H1 (cell line): ENCODE results near the gene MYOM1. TPM values are rescaled to one million over a fixed set of nuclear protein-coding genes. Genes with fewer than 3 reads are reported as not detected.

Experiments used
- CTCF ChIA-PET: fragments of 300-600 bp; sonication (Branson Sonifier 250); formaldehyde crosslinking; loops from one replicate; lab custom pipeline; 2021; ENCODE audit not compliant: partially characterized antibody; lab: Charles Lee
- POLR2A ChIA-PET: fragments of 300-600 bp; sonication (Branson Sonifier 250); formaldehyde crosslinking; loops from one replicate; lab custom pipeline; 2021; ENCODE audit warnings: inconsistent platforms; ENCODE audit not compliant: partially characterized antibody; lab: Charles Lee
- DNase-seq, 2 experiments: peaks; one replicate each; pipeline versions ENCODE4 v3.0.0 to v3.0.0-alpha.2; 2010 to 2022; ENCODE audit warnings: low spot score in 2 of 2, low read depth in 1 of 2, mixed read lengths in 1 of 2
- FAIRE-seq: peaks from 2 replicates; lab custom pipeline; 2011; peaks lifted over from hg19 to GRCh38; lab: Jason Lieb, UNC
- H2AFZ ChIP-seq: 2 replicates; pipeline ENCODE4 v1.8.1; 2012; ENCODE audit warnings: low read length, inconsistent platforms
- H2AK5ac ChIP-seq: 2 replicates; pipeline ENCODE4 v1.6.1; 2013; ENCODE audit warnings: low read depth, low read length
- H2BK120ac ChIP-seq: replicated peaks from 2 replicates; pipeline ENCODE3; 2013; ENCODE audit warnings: low read depth, low read length, inconsistent platforms
- H2BK12ac ChIP-seq: 2 replicates; pipeline ENCODE4 v1.6.1; 2013; ENCODE audit warnings: low read depth, low read length
- H2BK15ac ChIP-seq: 2 replicates; pipeline ENCODE4 v1.6.1; 2013; ENCODE audit warnings: low read length
- H2BK20ac ChIP-seq: 2 replicates; pipeline ENCODE4 v1.6.1; 2013; ENCODE audit warnings: low read length
- H2BK5ac ChIP-seq: 2 replicates; pipeline ENCODE4 v1.6.1; 2013; ENCODE audit warnings: low read depth, low read length
- H3K14ac ChIP-seq: 2 replicates; pipeline ENCODE4 v1.6.1; 2013; ENCODE audit warnings: inconsistent platforms; ENCODE audit not compliant: insufficient read length
- H3K18ac ChIP-seq: 2 replicates; pipeline ENCODE4 v1.6.1; 2013; ENCODE audit warnings: low read length; ENCODE audit errors: extremely low read depth
- H3K23ac ChIP-seq: 2 replicates; pipeline ENCODE4 v1.6.1; 2013; ENCODE audit warnings: inconsistent platforms; ENCODE audit not compliant: insufficient read length
- H3K23me2 ChIP-seq: 2 replicates; pipeline ENCODE4 v1.6.1; 2013; ENCODE audit warnings: low read depth, low read length
- H3K27ac ChIP-seq: 2 replicates; pipeline ENCODE4 v1.6.1; 2011; ENCODE audit warnings: low read depth, low read length, inconsistent platforms
- H3K27me3 ChIP-seq, 4 experiments: replicated peaks in 1 of 4; 1 replicate in 1 of 4; 2 replicates in 3 of 4; pipeline versions ENCODE4 v1.6.1 to v1.8.1; 2011 to 2013; ENCODE audit warnings: low read length in 3 of 4, mild to moderate bottlenecking in 3 of 4, inconsistent platforms in 2 of 4, mixed read lengths in 2 of 4, moderate library complexity in 1 of 4; ENCODE audit not compliant: control insufficient read depth in 3 of 4, insufficient read depth in 3 of 4; ENCODE audit errors: extremely low read depth in 1 of 4
- H3K36me3 ChIP-seq, 4 experiments: 2 replicates each; pipeline versions ENCODE4 v1.6.1 to v1.8.1; 2011 to 2013; ENCODE audit warnings: mild to moderate bottlenecking in 4 of 4, low read length in 3 of 4, moderate library complexity in 2 of 4, control low read depth in 1 of 4, inconsistent platforms in 1 of 4; ENCODE audit not compliant: insufficient read depth in 4 of 4, control insufficient read depth in 2 of 4
- H3K4ac ChIP-seq: replicated peaks from 2 replicates; pipeline ENCODE3; 2013; ENCODE audit warnings: low read length, low read depth, mixed read lengths, inconsistent platforms; ENCODE audit not compliant: insufficient read length
- H3K4me1 ChIP-seq, 4 experiments: replicated peaks in 1 of 4; 1 replicate in 1 of 4; 2 replicates in 3 of 4; pipeline versions ENCODE4 v1.6.1 to v1.8.1; 2011 to 2013; ENCODE audit warnings: low read length in 3 of 4, inconsistent platforms in 2 of 4, mixed read lengths in 1 of 4; ENCODE audit not compliant: insufficient read depth in 4 of 4, control insufficient read depth in 3 of 4
- H3K4me2 ChIP-seq, 2 experiments: 2 replicates each; pipeline versions ENCODE4 v1.6.1 to v1.8.1; 2011 to 2013; ENCODE audit warnings: low read depth in 2 of 2, low read length in 2 of 2, control low read depth in 1 of 2, inconsistent platforms in 1 of 2, mild to moderate bottlenecking in 1 of 2; ENCODE audit not compliant: insufficient read depth in 1 of 2
- H3K4me3 ChIP-seq, 4 experiments: fragments of 200-600, 300-600 bp in 1 of 4; sonication (generic), shearing (Covaris generic), sonication (Bioruptor Twin) in 1 of 4; 2 replicates each; pipeline versions ENCODE4 v1.5.1 to v1.8.1; 2011 to 2016; ENCODE audit warnings: low read length in 4 of 4, low read depth in 3 of 4, control low read depth in 2 of 4, inconsistent platforms in 2 of 4, mild to moderate bottlenecking in 2 of 4, mixed read lengths in 1 of 4, moderate library complexity in 1 of 4; ENCODE audit not compliant: insufficient read depth in 2 of 4; ENCODE audit errors: extremely low read depth in 1 of 4
- H3K56ac ChIP-seq: replicated peaks from 2 replicates; pipeline ENCODE3; 2013; ENCODE audit warnings: low read depth, mild to moderate bottlenecking, mixed read lengths, low read length, inconsistent platforms; ENCODE audit not compliant: insufficient read length
- H3K79me1 ChIP-seq: 2 replicates; pipeline ENCODE4 v1.6.1; 2013; ENCODE audit warnings: low read depth, low read length, control low read depth
- H3K79me2 ChIP-seq, 2 experiments: 2 replicates each; pipeline versions ENCODE4 v1.6.1 to v1.8.1; 2012 to 2013; ENCODE audit warnings: low read length in 2 of 2, mild to moderate bottlenecking in 2 of 2, inconsistent platforms in 1 of 2; ENCODE audit not compliant: insufficient read depth in 2 of 2, control insufficient read depth in 1 of 2
- H3K9ac ChIP-seq, 4 experiments: replicated peaks in 1 of 4; 1 replicate in 1 of 4; 2 replicates in 3 of 4; pipeline versions ENCODE4 v1.6.1 to v1.8.1; 2011 to 2013; ENCODE audit warnings: low read depth in 3 of 4, low read length in 3 of 4, control low read depth in 2 of 4, mild to moderate bottlenecking in 2 of 4, moderate library complexity in 2 of 4, inconsistent platforms in 1 of 4; ENCODE audit errors: extremely low read depth in 1 of 4
- H3K9me3 ChIP-seq, 2 experiments: 2 replicates each; pipeline versions ENCODE4 v1.6.1 to v1.8.1; 2012 to 2013; ENCODE audit warnings: mild to moderate bottlenecking in 2 of 2, moderate library complexity in 2 of 2, control low read depth in 1 of 2, inconsistent platforms in 1 of 2, low read depth in 1 of 2, low read length in 1 of 2, mixed read lengths in 1 of 2; ENCODE audit not compliant: insufficient read depth in 2 of 2
- H4K20me1 ChIP-seq, 2 experiments: replicated peaks in 1 of 2; 2 replicates each; pipeline versions ENCODE3 to v1.8.1; 2011 to 2013; ENCODE audit warnings: inconsistent platforms in 2 of 2, low read length in 2 of 2, mild to moderate bottlenecking in 1 of 2; ENCODE audit not compliant: insufficient read depth in 2 of 2, control insufficient read depth in 1 of 2
- H4K5ac ChIP-seq: 2 replicates; pipeline ENCODE4 v1.6.1; 2013; ENCODE audit warnings: low read length, low read depth, mixed read lengths, inconsistent platforms; ENCODE audit not compliant: insufficient read length
- H4K8ac ChIP-seq: 2 replicates; pipeline ENCODE4 v1.8.0; 2013; ENCODE audit warnings: mild to moderate bottlenecking, moderate library complexity, low read length, inconsistent platforms; ENCODE audit not compliant: insufficient read depth; ENCODE audit errors: extremely low read depth
- H4K91ac ChIP-seq: replicated peaks from 2 replicates; pipeline ENCODE3; 2013; ENCODE audit warnings: low read length, mixed read lengths, inconsistent platforms; ENCODE audit not compliant: insufficient read length
- ASH2L ChIP-seq: fragments of 200-600, 300-600 bp; sonication (generic); IDR thresholded peaks from one replicate; pipeline ENCODE4 v1.7.1; 2017; ENCODE audit warnings: low read length
- BRCA1 ChIP-seq: IDR thresholded peaks from 2 replicates; pipeline ENCODE4 v1.6.1; 2012; ENCODE audit warnings: low read depth, low read length, improper control_type of control experiment
- CBX8 ChIP-seq: fragments of 300-800, 300-1000 bp; sonication (generic); IDR thresholded peaks from 2 replicates; pipeline ENCODE4 v1.7.1; 2016; ENCODE audit warnings: low read depth, low read length, borderline replicate concordance
- CHD1 ChIP-seq: IDR thresholded peaks from 2 replicates; pipeline ENCODE4 v1.6.1; 2012; ENCODE audit warnings: low read depth, low read length, improper control_type of control experiment
- CREB1 ChIP-seq: IDR thresholded peaks from 2 replicates; pipeline ENCODE4 v1.6.1; 2012; ENCODE audit warnings: inconsistent platforms
- HDAC2 ChIP-seq, 2 experiments: fragments of 300-600 bp in 1 of 2; sonication (generic) in 1 of 2; IDR thresholded peaks; 2 replicates each; pipeline ENCODE4 v1.6.1; 2011 to 2012; ENCODE audit warnings: low read depth in 2 of 2, low read length in 2 of 2, mild to moderate bottlenecking in 2 of 2, moderate library complexity in 2 of 2, borderline replicate concordance in 1 of 2, inconsistent platforms in 1 of 2
- KDM4A ChIP-seq: IDR thresholded peaks from one replicate; pipeline ENCODE4 v1.7.1; 2012; ENCODE audit warnings: low read depth, mild to moderate bottlenecking, moderate library complexity, low read length, inconsistent platforms; ENCODE audit not compliant: severe bottlenecking
- MAFK ChIP-seq: IDR thresholded peaks from 2 replicates; pipeline ENCODE4 v1.6.1; 2012; ENCODE audit warnings: low read depth, mild to moderate bottlenecking, improper control_type of control experiment, low read length
- POU5F1 ChIP-seq: IDR thresholded peaks from 2 replicates; pipeline ENCODE4 v1.6.1; 2011; ENCODE audit warnings: low read depth, mild to moderate bottlenecking, low read length, moderate library complexity
- RBBP5 ChIP-seq: IDR thresholded peaks from 2 replicates; pipeline ENCODE4 v1.7.1; 2012; ENCODE audit warnings: low read depth, mild to moderate bottlenecking, inconsistent platforms, low read length, moderate library complexity, borderline replicate concordance
- RNF2 ChIP-seq: fragments of 200-900, 300-1000 bp; sonication (generic); IDR thresholded peaks from 2 replicates; pipeline ENCODE4 v1.7.1; 2016; ENCODE audit warnings: borderline replicate concordance, low read depth, mild to moderate bottlenecking, antibody characterized with exemption, low read length; ENCODE audit not compliant: poor library complexity, severe bottlenecking; ENCODE audit errors: missing control alignments
- SIN3A ChIP-seq, 2 experiments: IDR thresholded peaks in 1 of 2; conservative IDR thresholded peaks in 1 of 2; 2 replicates each; pipeline ENCODE4 v1.6.1; 2011 to 2012; ENCODE audit warnings: low read length in 2 of 2, improper control_type of control experiment in 1 of 2, low read depth in 1 of 2, mild to moderate bottlenecking in 1 of 2
- SRF ChIP-seq: IDR thresholded peaks from 2 replicates; pipeline ENCODE4 v1.6.1; 2011; ENCODE audit warnings: mild to moderate bottlenecking, low read depth, low read length, moderate library complexity
- WGBS, 2 experiments: shearing (Covaris generic) in 1 of 2; methylation state at CpG; one replicate each; pipeline versions ENCODE4 v1.1.6 to v1.1.7; 2013 to 2015; ENCODE audit warnings: low lambda C conversion rate in 2 of 2, mixed read lengths in 2 of 2, inconsistent platforms in 1 of 2, low coverage in 1 of 2, missing lambda C conversion rate in 1 of 2; ENCODE audit not compliant: insufficient replicate concordance in 2 of 2, insufficient coverage in 1 of 2, insufficient read length in 1 of 2; ENCODE audit errors: extremely low coverage in 1 of 2, missing lambda C conversion rate in 1 of 2; 5-methylcytosine and 5-hydroxymethylcytosine counted together
- polyA plus RNA-seq, 7 experiments: library from polyadenylated mRNA; depleted of rRNA in 3 of 7; stranded (reverse) in 5 of 7; unstranded in 2 of 7; fragments of >200 nt in 5 of 7; fragments of 200-250 nt in 2 of 7; gene quantifications; 1 replicate in 5 of 7; 2 replicates in 1 of 7; 4 replicates in 1 of 7; pipeline versions ENCODE4 v1.2.1 to v1.2.3, GENCODE V29; 2011 to 2013; ENCODE audit warnings: missing spikeins in 2 of 7, mixed read lengths in 2 of 7
- total RNA-seq: library from RNA; stranded (reverse); fragmentation: NEBNext Ultra II Directional; extraction: Animal tissue kit (Norgen Biotek cat#: 25700); gene quantifications from 2 replicates; pipeline ENCODE4 v1.2.1, GENCODE V29; 2021

Gene MYOM1
- total and polyA plus RNA-seq, 2 of the 8 experiments (the other 6 are each of a cell fraction or from before 2014, with no cell fraction given): 0.06 to 0.32 TPM

DNA sequence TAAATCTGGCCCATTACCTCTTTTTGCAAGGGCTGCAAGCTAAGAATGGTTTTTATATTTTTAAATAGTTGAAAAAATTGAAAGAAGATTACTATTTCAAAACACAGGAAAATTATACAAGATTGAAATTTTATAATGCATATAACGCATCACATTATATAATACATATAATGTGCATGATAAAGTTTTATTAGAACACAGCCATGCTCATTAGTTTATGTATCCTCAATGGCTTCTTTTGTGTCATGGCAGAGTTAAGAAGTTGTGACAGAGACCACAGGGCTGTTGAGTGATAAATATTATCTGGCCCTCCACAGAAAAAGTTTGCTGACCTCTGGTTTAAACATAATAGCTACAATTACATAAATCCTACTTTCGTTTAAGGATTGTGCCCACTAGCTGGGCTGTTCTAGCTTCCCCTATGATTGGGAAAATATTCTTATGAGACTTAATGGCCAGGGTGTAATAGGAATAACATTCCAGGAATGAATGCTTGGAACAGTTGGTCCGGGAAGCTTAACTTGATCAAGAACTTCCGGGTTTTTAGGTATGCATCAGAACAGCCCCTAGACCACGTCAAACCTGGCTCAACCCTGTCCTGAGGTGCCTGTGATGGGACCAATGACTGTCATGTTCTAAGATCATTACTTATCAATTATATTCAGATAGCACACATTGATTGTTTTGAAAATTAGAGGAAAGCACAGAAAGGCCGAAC is 108.1 kb downstream of the MYOM1 start:
- ChIA-PET CTCF (interaction anchor here (1.1 to 2.2 kb wide), 2 partner anchors 18 to 50 kb away, joined by 4 to 16 read pairs; no protein-coding TSS in a partner anchor), POLR2A (no interaction called here)
- Histone ChIP-seq H3K36me3 (no peaks in the 10 kb centered on the region), H3K4me2 (no peak overlapping the region), H4K20me1 (no peaks in the 10 kb centered on the region), H3K23ac (no peak overlapping the region), H2BK12ac (no peak overlapping the region), H2BK20ac (no peak overlapping the region), H3K23me2 (no peaks in the 10 kb centered on the region), H3K27me3 (peaks cover 3 to 17% (median 16%) of the 10 kb centered on the region in 4 experiments), H2BK15ac (no peak overlapping the region), H3K4me3 (no peak overlapping the region), H4K91ac (no peak overlapping the region), H3K79me2 (no peaks in the 10 kb centered on the region), H3K27ac (no peak overlapping the region), H3K56ac (no peak overlapping the region), H3K4me1 (no peaks in the 10 kb centered on the region), H2AK5ac (no peak overlapping the region), H2BK5ac (no peak overlapping the region), H3K4ac (no peak overlapping the region), H3K79me1 (no peaks in the 10 kb centered on the region), H2AFZ (no peak overlapping the region), H4K8ac (no peak overlapping the region), H3K18ac (no peak overlapping the region), H3K14ac (no peak overlapping the region), H3K9ac (no peak overlapping the region), H3K9me3 (no peaks in the 10 kb centered on the region), H2BK120ac (no peak overlapping the region), H4K5ac (no peak overlapping the region)
- 81% methylated on average over 6 of the region's 6 CpGs; no CpG with 5 or more reads in 1 of the 2 experiments for WGBS, 2 experiments
- no peak for DNase-seq
- no peak for FAIRE-seq
- TF ChIP-seq KDM4A (no peak), POU5F1 (no peak), CREB1 (no peak), HDAC2 (IDR thresholded peaks at IDR 0.05; ENCODE audit: borderline replicate concordance in 1 of 2, low read depth in 2 of 2, low read length in 2 of 2) (no peak), RBBP5 (no peak), BRCA1 (no peak), SIN3A (conservative IDR thresholded peaks at IDR 0.05 in 1 of 2, IDR thresholded peaks at IDR 0.05 in 1 of 2; ENCODE audit: low read depth in 1 of 2, low read length in 2 of 2) (no peak), CBX8 (no peak), ASH2L (no peak), MAFK (no peak), SRF (no peak), RNF2 (no peak), CHD1 (no peak)
